HepG2 (cell line): ENCODE data around the gene CSMD2. TPM values are rescaled to one million over a fixed set of nuclear protein-coding genes. Genes with fewer than 3 reads are reported as not detected.

Source experiments
- CENPT ChIP-seq: sonication (generic); formaldehyde crosslinking; IDR thresholded peaks from 2 replicates; pipeline ENCODE4 v1.8.0; 2022; ENCODE audit warnings: low read depth, mild to moderate bottlenecking, moderate library complexity, missing genetic modification reagents
- JUN ChIP-seq: sonication (generic); formaldehyde crosslinking; IDR thresholded peaks from 2 replicates; pipeline ENCODE4 v1.4.0; 2020; ENCODE audit warnings: mild to moderate bottlenecking, missing genetic modification reagents
- NCOR1 ChIP-seq: fragments of 200-600 bp; sonication (generic); IDR thresholded peaks from 2 replicates; pipeline ENCODE4 v1.7.0; 2017; ENCODE audit warnings: antibody characterized with exemption, low read length, borderline replicate concordance
- PAX8 ChIP-seq: sonication (generic); formaldehyde crosslinking; IDR thresholded peaks from 2 replicates; pipeline ENCODE4 v1.8.0; 2022; ENCODE audit warnings: mild to moderate bottlenecking, missing genetic modification reagents, borderline replicate concordance
- PHF8 ChIP-seq: sonication (generic); formaldehyde crosslinking; IDR thresholded peaks from 2 replicates; pipeline ENCODE4 v1.5.0; 2020; ENCODE audit warnings: missing genetic modification reagents
- SALL2 ChIP-seq: sonication (generic); formaldehyde crosslinking; IDR thresholded peaks from 2 replicates; pipeline ENCODE4 v1.8.1; 2023; ENCODE audit warnings: mild to moderate bottlenecking, missing genetic modification reagents, inconsistent platforms
- TBX3 ChIP-seq: fragments of 450-650 bp; IDR thresholded peaks from 2 replicates; pipeline ENCODE4 v1.6.1; 2017; ENCODE audit warnings: antibody characterized with exemption, mild to moderate bottlenecking, inconsistent platforms, borderline replicate concordance
- THAP11 ChIP-seq: IDR thresholded peaks from 2 replicates; pipeline ENCODE4 v1.6.1; 2016; ENCODE audit warnings: missing biosample characterization, missing genetic modification reagents
- ZBTB38 ChIP-seq: sonication (generic); formaldehyde crosslinking; IDR thresholded peaks from 2 replicates; pipeline ENCODE4 v1.5.1; 2020; ENCODE audit warnings: mild to moderate bottlenecking, missing genetic modification reagents
- ZFY ChIP-seq: sonication (generic); formaldehyde crosslinking; IDR thresholded peaks from 2 replicates; pipeline ENCODE4 v1.4.0; 2020; ENCODE audit warnings: missing genetic modification reagents
- ZNF34 ChIP-seq: sonication (generic); formaldehyde crosslinking; IDR thresholded peaks from 2 replicates; pipeline ENCODE4 v1.4.0; 2020; ENCODE audit warnings: mild to moderate bottlenecking, missing genetic modification reagents, borderline replicate concordance
- ZNF850 ChIP-seq: sonication (generic); formaldehyde crosslinking; conservative IDR thresholded peaks from 2 replicates; pipeline ENCODE4 v1.9.0; 2021; ENCODE audit warnings: mild to moderate bottlenecking, missing genetic modification reagents
- polyA plus RNA-seq, 8 experiments: library from polyadenylated mRNA; depleted of rRNA in 3 of 8; stranded (reverse) in 7 of 8; unstranded in 1 of 8; fragments of >200 nt; fragmentation: Illumina TruSeq in 4 of 8; extraction: Trizol in 4 of 8; gene quantifications; 2 replicates each; pipeline versions ENCODE4 v1.2.1 to v1.2.3, GENCODE V29; 2011 to 2016; ENCODE audit warnings: low read depth in 4 of 8, missing spikeins in 1 of 8, mixed read lengths in 1 of 8; ENCODE audit not compliant: insufficient read depth in 1 of 8
- total RNA-seq, 5 experiments: library from RNA; depleted of rRNA; stranded (reverse); fragments of >200 nt; fragmentation: Illumina TruSeq; extraction: Trizol; gene quantifications; 2 replicates each; pipeline ENCODE4 v1.2.3, GENCODE V29; 2016; ENCODE audit warnings: low read depth in 1 of 5
- TF ChIP-seq, protein P1 (sequence below): sonication (generic); formaldehyde crosslinking; IDR thresholded peaks from 2 replicates; pipeline ENCODE4 v1.4.0; 2020; ENCODE audit warnings: missing genetic modification reagents, borderline replicate concordance
- TF ChIP-seq, protein P2 (sequence below): sonication (generic); formaldehyde crosslinking; IDR thresholded peaks from 2 replicates; pipeline ENCODE4 v1.8.1; 2023; ENCODE audit warnings: mild to moderate bottlenecking, missing genetic modification reagents, borderline replicate concordance
- TF ChIP-seq, protein P3 (sequence below): sonication (generic); formaldehyde crosslinking; IDR thresholded peaks from 2 replicates; pipeline ENCODE4 v1.5.0; 2020; ENCODE audit warnings: mild to moderate bottlenecking, missing genetic modification reagents, borderline replicate concordance
- TF ChIP-seq, protein P4 (sequence below): sonication (generic); formaldehyde crosslinking; IDR thresholded peaks from 2 replicates; pipeline ENCODE4 v1.4.0; 2020; ENCODE audit warnings: missing genetic modification reagents, mild to moderate bottlenecking, borderline replicate concordance
- TF ChIP-seq, protein P5 (sequence below): IDR thresholded peaks from 2 replicates; pipeline ENCODE4 v1.6.1; 2016; ENCODE audit warnings: missing biosample characterization, missing genetic modification reagents, low read depth
- TF ChIP-seq, protein P6 (sequence below): IDR thresholded peaks from 2 replicates; pipeline ENCODE4 v1.6.1; 2012; ENCODE audit warnings: low read depth, low read length, improper control_type of control experiment

The CSMD2 gene
- total and polyA plus RNA-seq, 2 of the 13 experiments (the other 11 are each of a cell fraction or from before 2014, with no cell fraction given) = not detected

DNA sequence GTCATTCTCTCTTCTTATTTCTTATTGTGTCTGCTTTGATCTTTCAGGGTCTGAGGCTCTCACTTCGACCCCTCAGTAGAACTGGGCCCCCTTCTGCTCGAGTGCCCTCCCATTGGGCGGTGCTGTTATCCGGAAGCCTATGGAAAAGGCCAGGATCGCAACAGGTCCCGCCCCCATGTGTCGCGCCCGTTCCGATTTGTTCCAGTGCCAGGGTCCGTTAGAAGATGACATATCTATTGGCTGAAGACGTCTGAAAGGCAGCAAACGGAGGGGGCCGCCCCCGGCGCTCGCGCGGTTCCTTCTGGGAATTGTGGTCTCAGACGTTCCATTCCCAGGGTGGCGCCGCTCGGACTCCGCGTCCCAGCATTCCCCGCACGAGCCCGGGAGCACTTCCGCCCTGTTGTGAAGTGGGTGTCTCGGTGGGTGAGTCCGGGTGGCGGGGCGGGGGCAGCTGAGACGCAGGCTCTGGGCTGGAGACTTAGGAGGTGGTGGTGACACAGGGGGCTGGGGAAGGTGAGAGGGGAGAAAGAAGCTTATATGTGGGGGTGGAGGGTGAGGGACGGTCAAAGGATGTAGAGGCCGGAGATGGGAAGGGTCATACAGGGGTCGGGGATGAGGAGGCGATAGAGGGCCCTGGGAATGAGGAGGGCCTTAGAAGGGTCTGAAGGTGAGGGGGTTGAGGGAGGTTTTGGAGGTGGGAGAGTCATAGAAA, 692.6 kb downstream of the CSMD2 start, which contains the start of gene ZSCAN20 (continued):
- TF ChIP-seq, protein P1, sequence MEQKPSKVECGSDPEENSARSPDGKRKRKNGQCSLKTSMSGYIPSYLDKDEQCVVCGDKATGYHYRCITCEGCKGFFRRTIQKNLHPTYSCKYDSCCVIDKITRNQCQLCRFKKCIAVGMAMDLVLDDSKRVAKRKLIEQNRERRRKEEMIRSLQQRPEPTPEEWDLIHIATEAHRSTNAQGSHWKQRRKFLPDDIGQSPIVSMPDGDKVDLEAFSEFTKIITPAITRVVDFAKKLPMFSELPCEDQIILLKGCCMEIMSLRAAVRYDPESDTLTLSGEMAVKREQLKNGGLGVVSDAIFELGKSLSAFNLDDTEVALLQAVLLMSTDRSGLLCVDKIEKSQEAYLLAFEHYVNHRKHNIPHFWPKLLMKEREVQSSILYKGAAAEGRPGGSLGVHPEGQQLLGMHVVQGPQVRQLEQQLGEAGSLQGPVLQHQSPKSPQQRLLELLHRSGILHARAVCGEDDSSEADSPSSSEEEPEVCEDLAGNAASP (CRISPR knock-in tag) = 0 out of 2 replicates have a peak, but pooled peaks have one; percentile 8
- TF ChIP-seq, protein P2, sequence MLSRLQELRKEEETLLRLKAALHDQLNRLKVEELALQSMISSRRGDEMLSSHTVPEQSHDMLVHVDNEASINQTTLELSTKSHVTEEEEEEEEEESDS (CRISPR knock-in tag) = no peak
- TF ChIP-seq, protein P3, sequence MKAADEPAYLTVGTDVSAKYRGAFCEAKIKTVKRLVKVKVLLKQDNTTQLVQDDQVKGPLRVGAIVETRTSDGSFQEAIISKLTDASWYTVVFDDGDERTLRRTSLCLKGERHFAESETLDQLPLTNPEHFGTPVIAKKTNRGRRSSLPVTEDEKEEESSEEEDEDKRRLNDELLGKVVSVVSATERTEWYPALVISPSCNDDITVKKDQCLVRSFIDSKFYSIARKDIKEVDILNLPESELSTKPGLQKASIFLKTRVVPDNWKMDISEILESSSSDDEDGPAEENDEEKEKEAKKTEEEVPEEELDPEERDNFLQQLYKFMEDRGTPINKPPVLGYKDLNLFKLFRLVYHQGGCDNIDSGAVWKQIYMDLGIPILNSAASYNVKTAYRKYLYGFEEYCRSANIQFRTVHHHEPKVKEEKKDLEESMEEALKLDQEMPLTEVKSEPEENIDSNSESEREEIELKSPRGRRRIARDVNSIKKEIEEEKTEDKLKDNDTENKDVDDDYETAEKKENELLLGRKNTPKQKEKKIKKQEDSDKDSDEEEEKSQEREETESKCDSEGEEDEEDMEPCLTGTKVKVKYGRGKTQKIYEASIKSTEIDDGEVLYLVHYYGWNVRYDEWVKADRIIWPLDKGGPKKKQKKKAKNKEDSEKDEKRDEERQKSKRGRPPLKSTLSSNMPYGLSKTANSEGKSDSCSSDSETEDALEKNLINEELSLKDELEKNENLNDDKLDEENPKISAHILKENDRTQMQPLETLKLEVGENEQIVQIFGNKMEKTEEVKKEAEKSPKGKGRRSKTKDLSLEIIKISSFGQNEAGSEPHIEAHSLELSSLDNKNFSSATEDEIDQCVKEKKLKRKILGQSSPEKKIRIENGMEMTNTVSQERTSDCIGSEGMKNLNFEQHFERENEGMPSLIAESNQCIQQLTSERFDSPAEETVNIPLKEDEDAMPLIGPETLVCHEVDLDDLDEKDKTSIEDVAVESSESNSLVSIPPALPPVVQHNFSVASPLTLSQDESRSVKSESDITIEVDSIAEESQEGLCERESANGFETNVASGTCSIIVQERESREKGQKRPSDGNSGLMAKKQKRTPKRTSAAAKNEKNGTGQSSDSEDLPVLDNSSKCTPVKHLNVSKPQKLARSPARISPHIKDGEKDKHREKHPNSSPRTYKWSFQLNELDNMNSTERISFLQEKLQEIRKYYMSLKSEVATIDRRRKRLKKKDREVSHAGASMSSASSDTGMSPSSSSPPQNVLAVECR = peak; percentile 72; the same call in 1 of the 2 replicates
- TF ChIP-seq SALL2 (CRISPR knock-in tag) = peak; percentile 69; the same call in 1 of the 2 replicates
- peak; percentile 78 for TF ChIP-seq ZFY (CRISPR knock-in tag)
- peak; percentile 72 for TF ChIP-seq PHF8
- no peak for TF ChIP-seq PAX8 (CRISPR knock-in tag)
- no peak for TF ChIP-seq CENPT (CRISPR knock-in tag)
- TF ChIP-seq ZNF850 (CRISPR knock-in tag) = no peak
- TF ChIP-seq, protein P4, sequence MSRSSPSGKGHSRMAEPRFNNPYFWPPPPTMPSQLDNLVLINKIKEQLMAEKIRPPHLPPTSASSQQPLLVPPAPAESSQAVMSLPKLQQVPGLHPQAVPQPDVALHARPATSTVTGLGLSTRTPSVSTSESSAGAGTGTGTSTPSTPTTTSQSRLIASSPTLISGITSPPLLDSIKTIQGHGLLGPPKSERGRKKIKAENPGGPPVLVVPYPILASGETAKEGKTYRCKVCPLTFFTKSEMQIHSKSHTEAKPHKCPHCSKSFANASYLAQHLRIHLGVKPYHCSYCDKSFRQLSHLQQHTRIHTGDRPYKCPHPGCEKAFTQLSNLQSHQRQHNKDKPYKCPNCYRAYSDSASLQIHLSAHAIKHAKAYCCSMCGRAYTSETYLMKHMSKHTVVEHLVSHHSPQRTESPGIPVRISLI (CRISPR knock-in tag) = peak; percentile 22; the same call in 1 of the 2 replicates
- TF ChIP-seq TBX3 = no peak
- peak; percentile 48; the same call in 1 of the 2 replicates for TF ChIP-seq ZBTB38
- TF ChIP-seq, protein P5, sequence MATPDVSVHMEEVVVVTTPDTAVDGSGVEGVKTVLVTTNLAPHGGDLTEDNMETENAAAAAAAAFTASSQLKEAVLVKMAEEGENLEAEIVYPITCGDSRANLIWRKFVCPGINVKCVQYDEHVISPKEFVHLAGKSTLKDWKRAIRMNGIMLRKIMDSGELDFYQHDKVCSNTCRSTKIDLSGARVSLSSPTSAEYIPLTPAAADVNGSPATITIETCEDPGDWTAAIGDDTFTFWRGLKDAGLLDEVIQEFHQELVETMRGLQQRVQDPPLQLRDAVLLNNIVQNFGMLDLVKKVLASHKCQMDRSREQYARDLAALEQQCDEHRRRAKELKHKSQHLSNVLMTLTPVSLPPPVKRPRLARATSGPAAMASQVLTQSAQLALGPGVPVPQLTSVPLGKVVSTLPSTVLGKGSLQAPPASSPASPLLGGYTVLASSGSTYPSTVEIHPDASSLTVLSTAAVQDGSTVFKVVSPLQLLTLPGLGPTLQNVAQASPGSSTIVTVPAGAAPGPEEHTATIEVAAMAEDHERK (CRISPR knock-in tag) = 0 out of 2 replicates have a peak, but pooled peaks have one; percentile 19
- peak; percentile 47; the same call in 1 of the 2 replicates for TF ChIP-seq NCOR1
- TF ChIP-seq ZNF34 = 0 out of 2 replicates have a peak, but pooled peaks have one; percentile 66
- TF ChIP-seq THAP11 (CRISPR knock-in tag) = peak; percentile 98
- TF ChIP-seq, protein P6, sequence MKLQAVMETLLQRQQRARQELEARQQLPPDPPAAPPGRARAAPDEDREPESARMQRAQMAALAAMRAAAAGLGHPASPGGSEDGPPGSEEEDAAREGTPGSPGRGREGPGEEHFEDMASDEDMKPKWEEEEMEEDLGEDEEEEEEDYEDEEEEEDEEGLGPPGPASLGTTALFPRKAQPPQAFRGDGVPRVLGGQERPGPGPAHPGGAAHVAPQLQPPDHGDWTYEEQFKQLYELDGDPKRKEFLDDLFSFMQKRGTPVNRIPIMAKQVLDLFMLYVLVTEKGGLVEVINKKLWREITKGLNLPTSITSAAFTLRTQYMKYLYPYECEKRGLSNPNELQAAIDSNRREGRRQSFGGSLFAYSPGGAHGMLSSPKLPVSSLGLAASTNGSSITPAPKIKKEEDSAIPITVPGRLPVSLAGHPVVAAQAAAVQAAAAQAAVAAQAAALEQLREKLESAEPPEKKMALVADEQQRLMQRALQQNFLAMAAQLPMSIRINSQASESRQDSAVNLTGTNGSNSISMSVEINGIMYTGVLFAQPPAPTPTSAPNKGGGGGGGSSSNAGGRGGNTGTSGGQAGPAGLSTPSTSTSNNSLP = 0 out of 2 replicates have a peak, but pooled peaks have one; percentile 30
- TF ChIP-seq JUN (CRISPR knock-in tag) = peak; percentile 20; the same call in 1 of the 2 replicates
